HG03442 (cell line): ENCODE data around the gene EEF1AKMT2.
"Not testable (repeated sequence)": the region's sequence is repeated elsewhere in the genome, so short reads cannot be mapped to it uniquely, and the experiment has no call there.

Source experiments
- ATAC-seq: cut with Tn5 transposase; IDR thresholded peaks from one replicate; pipeline ENCODE4 v1.9.1; 2021; ENCODE audit warnings: mild to moderate bottlenecking, moderate library complexity; ENCODE audit not compliant: unreplicated experiment

EEF1AKMT2 gene

GRCh38 chr10:124791547-124792348 lies at the start of gene EEF1AKMT2:
Gene EEF1AKMT2, minus strand, starts transcription at chr10:124791887. Its CDS starts 54 bp downstream, at chr10:124791833.
- ATAC-seq = peak; percentile 86

GRCh38 chr10:124837687-124838086 lies 46.0 kb upstream of the EEF1AKMT2 start:
- no peak for ATAC-seq

- ATAC-seq = no peak
Measured at GRCh38 chr10:124831116-124831515, 39.4 kb upstream of the EEF1AKMT2 start.

GRCh38 chr10:124830445-124830844 lies 38.8 kb upstream of the EEF1AKMT2 start:
- ATAC-seq = no peak

GRCh38 chr10:124829447-124830115 lies 37.9 kb upstream of the EEF1AKMT2 start:
- ATAC-seq = no peak

- ATAC-seq = no peak
Measured at GRCh38 chr10:124827474-124827873, 35.8 kb upstream of the EEF1AKMT2 start.

GRCh38 chr10:124826262-124826661 lies 34.6 kb upstream of the EEF1AKMT2 start:
- ATAC-seq = no peak

GRCh38 chr10:124825702-124826101 lies 34.0 kb upstream of the EEF1AKMT2 start:
- no peak for ATAC-seq

GRCh38 chr10:124824932-124825331 lies 33.2 kb upstream of the EEF1AKMT2 start:
- not testable (repeated sequence) for ATAC-seq

- no peak for ATAC-seq
Measured at GRCh38 chr10:124824507-124824906, 32.8 kb upstream of the EEF1AKMT2 start.

GRCh38 chr10:124821520-124821919 lies 29.8 kb upstream of the EEF1AKMT2 start:
- ATAC-seq = no peak

GRCh38 chr10:124820121-124820520 lies 28.4 kb upstream of the EEF1AKMT2 start:
- ATAC-seq = no peak

- peak; percentile 26 for ATAC-seq
Measured at GRCh38 chr10:124802313-124802675, 10.6 kb upstream of the EEF1AKMT2 start.

GRCh38 chr10:124799211-124799610 lies 7.5 kb upstream of the EEF1AKMT2 start:
- no peak for ATAC-seq

GRCh38 chr10:124798781-124799180 lies 7.1 kb upstream of the EEF1AKMT2 start:
- no peak for ATAC-seq

GRCh38 chr10:124798364-124798763 lies 6.7 kb upstream of the EEF1AKMT2 start:
- no peak for ATAC-seq

- ATAC-seq = no peak
Measured at GRCh38 chr10:124792998-124793352, 1.3 kb upstream of the EEF1AKMT2 start.

GRCh38 chr10:124782900-124783299 lies 8.8 kb downstream of the EEF1AKMT2 start:
- not testable (repeated sequence) for ATAC-seq

GRCh38 chr10:124768791-124769190 lies 22.9 kb downstream of the EEF1AKMT2 start:
- ATAC-seq = no peak

- no peak for ATAC-seq
Measured at GRCh38 chr10:124765256-124765655, 26.4 kb downstream of the EEF1AKMT2 start.

GRCh38 chr10:124763267-124763666 lies 28.4 kb downstream of the EEF1AKMT2 start:
- ATAC-seq = no peak

- ATAC-seq = no peak
Measured at GRCh38 chr10:124762281-124762680, 29.4 kb downstream of the EEF1AKMT2 start.
